BLaER1 treated with 17β-estradiol and CSF1 and Interleukin-3, amounts not matched to agents 10 nM and 100 nM (cell line): ENCODE data around the gene DUSP10.

Source experiments
- H3K27ac ChIP-seq, 11 experiments: shearing (Covaris generic); formaldehyde crosslinking; 2 replicates each; pipeline ENCODE4 v1.8.1; 2022
- H3K27me3 ChIP-seq, 11 experiments: shearing (Covaris generic); formaldehyde crosslinking; 2 replicates each; pipeline ENCODE4 v1.8.1; 2022
- H3K36me3 ChIP-seq, 11 experiments: shearing (Covaris generic); formaldehyde crosslinking; 2 replicates each; pipeline ENCODE4 v1.8.1; 2022
- H3K4me1 ChIP-seq, 10 experiments: shearing (Covaris generic); formaldehyde crosslinking; 2 replicates each; pipeline ENCODE4 v1.8.1; 2022
- H3K4me2 ChIP-seq, 11 experiments: shearing (Covaris generic); formaldehyde crosslinking; 2 replicates each; pipeline ENCODE4 v1.8.1; 2022
- H3K4me3 ChIP-seq, 10 experiments: shearing (Covaris generic); formaldehyde crosslinking; 2 replicates each; pipeline ENCODE4 v1.8.1; 2022
- H3K9ac ChIP-seq, 11 experiments: shearing (Covaris generic); formaldehyde crosslinking; 2 replicates each; pipeline ENCODE4 v1.8.1; 2022
- H3K9me3 ChIP-seq, 11 experiments: shearing (Covaris generic); formaldehyde crosslinking; replicated peaks in 1 of 11; 2 replicates each; pipeline ENCODE4 v1.8.1; 2022
- H4K20me1 ChIP-seq, 11 experiments: shearing (Covaris generic); formaldehyde crosslinking; 2 replicates each; pipeline ENCODE4 v1.8.1; 2022
- Cebpa-rat ChIP-seq, 11 experiments: shearing (Covaris generic); IDR thresholded peaks; 2 replicates each; pipeline ENCODE4 v1.8.1; 2022

DUSP10 gene

DNA sequence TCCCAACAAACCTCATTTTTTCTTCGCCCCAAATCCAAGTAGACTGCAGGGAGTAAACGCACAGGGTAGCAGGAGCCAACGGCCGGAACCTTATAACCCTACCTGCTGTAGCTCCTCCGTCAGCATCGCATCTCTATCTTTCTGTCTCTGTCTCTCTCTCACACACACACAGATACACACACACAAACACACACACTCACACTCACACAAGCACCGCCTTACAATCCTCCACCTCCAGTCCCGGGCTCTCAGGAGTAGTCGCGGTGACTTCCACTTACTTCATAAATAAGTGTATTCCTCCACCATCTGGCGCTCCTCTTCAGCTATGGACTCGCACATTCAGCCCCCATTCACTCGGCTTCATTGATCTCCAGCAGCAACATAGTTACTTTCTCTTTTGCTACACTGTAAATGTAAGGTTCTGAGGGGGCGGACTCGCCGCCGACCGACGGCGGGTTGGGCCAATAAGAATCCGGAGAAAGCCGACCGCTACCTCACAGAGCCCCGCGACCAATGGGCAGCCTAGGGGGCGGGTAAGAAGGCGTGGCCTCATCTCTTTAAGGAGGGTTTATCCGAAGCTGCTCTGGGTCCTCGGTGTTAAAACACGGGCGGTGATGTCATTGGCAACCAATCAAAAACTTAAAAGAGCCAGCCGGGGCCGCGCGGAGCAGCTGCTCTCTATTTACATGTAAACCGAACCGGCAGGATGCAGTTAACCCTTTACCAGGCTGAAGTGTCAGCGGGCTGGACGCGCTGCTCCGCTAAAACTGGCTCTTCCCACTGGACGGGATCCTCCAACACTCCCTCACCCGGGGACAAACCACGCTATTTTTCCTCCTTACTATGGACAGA, at the start of gene DUSP10:
DUSP10 (minus strand) TSS at position 387 of the 852 bp plus-strand sequence. CDS start 2,345 bp downstream, outside the sequence.
- H3K27ac ChIP-seq, result peak within 1 kb of the TSS; percentile 91 to 99 (median 96)
- H3K27me3 ChIP-seq, result no peaks in the 10 kb centered on the region
- peaks cover 25 to 29% (median 27%) of the 10 kb centered on the region in 11 experiments for H3K36me3 ChIP-seq
- peaks cover 0 to 48% (median 14%) of the 10 kb centered on the region in 11 experiments; a peak in 13 of 22 replicates for H4K20me1 ChIP-seq
- H3K9ac ChIP-seq, result peak within 1 kb of the TSS; percentile 88 to 97 (median 93)
- H3K4me1 ChIP-seq, result peaks cover 25 to 47% (median 34%) of the 10 kb centered on the region in 10 experiments
- H3K9me3 ChIP-seq, result peaks cover 0 to 21% (median 7%) of the 10 kb centered on the region in 11 experiments; a peak in 10 of 22 replicates
- TF ChIP-seq Cebpa-rat (IDR thresholded peaks at IDR 0.05), result no peak
- H3K4me2 ChIP-seq, result peak within 1 kb of the TSS; percentile 93 to 99 (median 94)
- peak within 1 kb of the TSS; percentile 72 to 86 (median 78) for H3K4me3 ChIP-seq

- Histone ChIP-seq H3K27me3 (no peaks in the 10 kb centered on the region), H3K36me3 (no peaks in the 10 kb centered on the region), H3K4me3 (no peak overlapping the region), H4K20me1 (no peaks in the 10 kb centered on the region), H3K27ac (no peak overlapping the region), H3K4me2 (no peak overlapping the region), H3K9ac (no peak overlapping the region), H3K9me3 (peaks cover 0 to 4% (median 0%) of the 10 kb centered on the region in 11 experiments; a peak in 1 of 22 replicates), H3K4me1 (peaks cover 15 to 26% (median 20%) of the 10 kb centered on the region in 10 experiments)
- TF ChIP-seq Cebpa-rat (IDR thresholded peaks at IDR 0.05), result no peak
Measured at GRCh38 chr1:221788466-221788865, 46.6 kb upstream of the DUSP10 start.

GRCh38 chr1:221786647-221787046, 44.8 kb upstream of the DUSP10 start:
- Histone ChIP-seq H3K9ac (no peak overlapping the region), H3K4me1 (peaks cover 22 to 39% (median 30%) of the 10 kb centered on the region in 10 experiments), H3K27ac (no peak overlapping the region), H3K27me3 (no peaks in the 10 kb centered on the region), H4K20me1 (no peaks in the 10 kb centered on the region), H3K4me2 (no peak overlapping the region), H3K36me3 (no peaks in the 10 kb centered on the region), H3K4me3 (no peak overlapping the region), H3K9me3 (peaks cover 0 to 4% (median 0%) of the 10 kb centered on the region in 11 experiments; a peak in 1 of 22 replicates)
- TF ChIP-seq Cebpa-rat (IDR thresholded peaks at IDR 0.05), result no peak

- H3K4me2 ChIP-seq, result peak overlapping the region; percentile 55 to 85 (median 80)
- H3K27me3 ChIP-seq, result no peaks in the 10 kb centered on the region
- peaks cover 32 to 58% (median 41%) of the 10 kb centered on the region in 10 experiments for H3K4me1 ChIP-seq
- H3K9me3 ChIP-seq, result peaks cover 0 to 4% (median 0%) of the 10 kb centered on the region in 11 experiments; a peak in 1 of 22 replicates
- no peaks in the 10 kb centered on the region for H3K36me3 ChIP-seq
- H3K9ac ChIP-seq, result peak overlapping the region in 2 of 11 experiments; percentile 3 to 24; a peak in 2 of 22 replicates
- H3K27ac ChIP-seq, result peak overlapping the region in 7 of 11 experiments; percentile 28 to 67 (median 47); a peak in 14 of 22 replicates
- TF ChIP-seq Cebpa-rat (IDR thresholded peaks at IDR 0.05), result no peak
- no peaks in the 10 kb centered on the region for H4K20me1 ChIP-seq
- H3K4me3 ChIP-seq, result peak overlapping the region in 1 of 10 experiments; percentile 6; a peak in 3 of 20 replicates
Measured at GRCh38 chr1:221783936-221784335, 42.0 kb upstream of the DUSP10 start.

DNA sequence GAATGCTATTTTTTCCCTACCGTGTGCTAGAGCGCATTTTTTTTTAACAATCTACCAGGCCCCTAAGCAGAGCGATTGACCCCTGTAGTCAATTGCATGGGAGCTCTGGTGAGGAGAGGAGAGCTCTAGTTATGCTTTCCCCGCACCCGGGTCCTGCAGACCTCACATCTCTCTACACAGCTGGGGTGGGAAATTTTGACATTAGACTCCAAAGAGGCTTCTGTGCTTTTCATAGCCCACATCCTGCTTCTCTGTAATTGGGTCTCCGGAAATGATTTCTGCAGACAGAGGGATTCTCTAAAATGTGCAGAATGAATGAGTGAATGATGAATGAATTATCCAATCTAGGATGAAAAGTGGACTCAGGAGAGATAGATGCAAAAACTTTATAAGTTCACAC, 41.5 kb upstream of the DUSP10 start:
- no peaks in the 10 kb centered on the region for H3K27me3 ChIP-seq
- no peaks in the 10 kb centered on the region for H4K20me1 ChIP-seq
- peaks cover 37 to 63% (median 46%) of the 10 kb centered on the region in 10 experiments for H3K4me1 ChIP-seq
- peak overlapping the region in 5 of 11 experiments; percentile 1 to 41 (median 25); a peak in 3 of 22 replicates for H3K9ac ChIP-seq
- TF ChIP-seq Cebpa-rat (IDR thresholded peaks at IDR 0.05), result no peak
- H3K4me3 ChIP-seq, result peak overlapping the region in 1 of 10 experiments; percentile 6; a peak in 3 of 20 replicates
- no peaks in the 10 kb centered on the region for H3K36me3 ChIP-seq
- peak overlapping the region in 8 of 11 experiments; percentile 28 to 67 (median 42); a peak in 13 of 22 replicates for H3K27ac ChIP-seq
- H3K4me2 ChIP-seq, result peak overlapping the region; percentile 55 to 85 (median 80)
- peaks cover 0 to 4% (median 0%) of the 10 kb centered on the region in 11 experiments; a peak in 1 of 22 replicates for H3K9me3 ChIP-seq

- peaks cover 41 to 67% (median 50%) of the 10 kb centered on the region in 10 experiments for H3K4me1 ChIP-seq
Measured at GRCh38 chr1:221782970-221783369, 41.1 kb upstream of the DUSP10 start.

DNA sequence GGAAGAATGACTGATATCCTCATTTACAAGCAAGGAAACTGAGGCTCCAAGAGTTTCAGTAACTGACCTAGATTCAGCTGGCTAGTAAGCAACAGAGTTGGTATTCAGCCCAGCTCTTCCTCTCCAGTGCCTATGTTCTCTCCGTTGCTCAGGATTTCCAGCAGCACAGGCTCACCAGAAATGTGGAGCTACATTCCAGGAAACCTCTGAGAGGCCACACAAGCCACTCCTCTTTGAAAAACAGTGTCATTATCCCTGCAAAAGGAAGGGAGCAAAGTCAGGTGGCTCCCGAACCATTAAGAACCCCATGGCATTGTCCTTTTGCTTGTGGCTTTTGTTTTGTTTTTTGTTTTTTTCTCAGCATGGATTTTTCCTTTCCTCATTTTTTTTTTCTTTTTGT, 40.6 kb upstream of the DUSP10 start:
- Histone ChIP-seq H3K9ac (0 out of 22 replicates have a peak overlapping the region, but pooled peaks of 1 of the 11 experiments have one; percentile 21), H3K27me3 (no peaks in the 10 kb centered on the region), H3K4me3 (no peak overlapping the region), H3K27ac (peak overlapping the region in 8 of 11 experiments; percentile 16 to 67 (median 42); a peak in 12 of 22 replicates), H3K9me3 (peaks cover 0 to 4% (median 0%) of the 10 kb centered on the region in 11 experiments; a peak in 1 of 22 replicates), H3K4me2 (peak overlapping the region in 10 of 11 experiments; percentile 64 to 85 (median 81); a peak in 19 of 22 replicates), H4K20me1 (no peaks in the 10 kb centered on the region), H3K4me1 (peaks cover 46 to 72% (median 55%) of the 10 kb centered on the region in 10 experiments), H3K36me3 (no peaks in the 10 kb centered on the region)
- no peak for TF ChIP-seq Cebpa-rat (IDR thresholded peaks at IDR 0.05)

More at GRCh38 chr1:221782970-221783369, 41.1 kb upstream of the DUSP10 start:
- Histone ChIP-seq H3K9me3 (peaks cover 0 to 4% (median 0%) of the 10 kb centered on the region in 11 experiments; a peak in 1 of 22 replicates), H4K20me1 (no peaks in the 10 kb centered on the region), H3K4me2 (peak overlapping the region; percentile 55 to 85 (median 80); a peak in 21 of 22 replicates), H3K36me3 (no peaks in the 10 kb centered on the region), H3K27me3 (no peaks in the 10 kb centered on the region), H3K4me3 (no peak overlapping the region), H3K9ac (peak overlapping the region in 5 of 11 experiments; percentile 1 to 41 (median 25); a peak in 2 of 22 replicates), H3K27ac (peak overlapping the region in 8 of 11 experiments; percentile 16 to 67 (median 42); a peak in 14 of 22 replicates)
- TF ChIP-seq Cebpa-rat (IDR thresholded peaks at IDR 0.05), result no peak

- Histone ChIP-seq H3K4me1 (peaks cover 58 to 85% (median 67%) of the 10 kb centered on the region in 10 experiments), H3K9ac (no peak overlapping the region), H3K27ac (peak overlapping the region in 1 of 11 experiments; percentile 13; a peak in 1 of 22 replicates), H3K4me3 (no peak overlapping the region), H3K9me3 (peaks cover 0 to under 1% (median 0%) of the 10 kb centered on the region in 11 experiments; a peak in 1 of 22 replicates), H3K36me3 (no peaks in the 10 kb centered on the region), H4K20me1 (no peaks in the 10 kb centered on the region; a peak in 1 of 22 replicates), H3K27me3 (no peaks in the 10 kb centered on the region), H3K4me2 (peak overlapping the region in 7 of 11 experiments; percentile 1 to 79 (median 42); a peak in 10 of 22 replicates)
- no peak; a peak in 1 of 22 replicates for TF ChIP-seq Cebpa-rat (IDR thresholded peaks at IDR 0.05)
Measured at GRCh38 chr1:221781102-221781755, 39.3 kb upstream of the DUSP10 start.
